Posterior cingulate gyrus (tissue), 11 donors: ENCODE measurements around the gene KCNQ1OT1.
"Not testable (repeated sequence)": the region's sequence is repeated elsewhere in the genome, so short reads cannot be mapped to it uniquely, and the experiment has no call there.

ENCODE experiments used
- DNase-seq, 10 donors: peaks; one replicate each; pipeline versions ENCODE4 v3.0.0 to v3.0.0-alpha.2; 2020 to 2021; ENCODE audit warnings: mixed read lengths in 3 of 10
- intact Hi-C: fragments of 100-400 bp; cut with DNase I; formaldehyde crosslinking; loops from one replicate; pipeline ENCODE4 v1.15.1; 2023

The KCNQ1OT1 gene

DNA sequence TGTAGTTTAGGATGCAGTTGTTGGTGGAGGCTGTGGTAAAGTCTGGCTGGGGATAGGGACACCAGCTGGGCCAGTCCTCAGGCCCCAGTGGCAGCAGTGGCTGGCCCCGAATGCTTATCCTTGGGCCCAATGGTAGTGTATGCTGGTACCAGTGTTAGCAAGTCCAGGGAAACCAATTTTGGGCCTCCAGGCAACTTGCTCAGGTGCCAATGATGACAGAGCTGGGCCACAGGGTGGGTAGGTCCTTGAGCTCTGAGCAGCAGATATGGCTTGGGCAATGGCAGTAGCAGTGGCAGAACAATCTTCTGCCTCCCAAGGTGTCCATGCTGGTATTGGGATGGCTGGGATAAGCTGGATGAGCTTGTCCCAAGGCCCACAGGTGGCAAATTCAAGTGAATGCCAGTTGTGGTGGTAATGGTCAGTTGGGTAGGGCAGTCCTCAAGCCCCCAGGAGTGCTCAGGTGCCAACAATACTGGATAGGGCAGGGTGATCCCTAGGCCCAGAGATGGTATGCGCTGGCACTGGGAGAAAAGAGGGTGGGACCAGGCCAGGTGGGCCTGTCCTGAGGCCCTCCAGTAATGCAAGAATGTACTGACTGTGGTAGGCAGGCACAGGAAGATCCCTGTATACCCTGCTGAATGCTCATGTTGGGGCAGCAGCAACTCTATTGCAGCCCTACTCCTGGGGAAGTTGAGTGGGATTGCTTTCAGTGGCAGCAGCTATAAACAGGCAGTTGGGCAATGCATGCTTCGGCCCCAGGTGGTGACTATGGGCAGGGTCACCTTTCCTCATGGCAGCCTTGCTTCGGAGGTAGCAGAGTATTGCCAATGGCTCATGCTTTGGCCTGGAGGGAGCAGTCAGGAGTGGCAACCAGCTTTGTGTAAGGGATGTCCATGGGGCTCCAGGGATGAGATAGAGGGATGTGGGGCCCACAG lies 54.7 kb downstream of the KCNQ1OT1 start:
- intact Hi-C loops, result no loop called here

DNA sequence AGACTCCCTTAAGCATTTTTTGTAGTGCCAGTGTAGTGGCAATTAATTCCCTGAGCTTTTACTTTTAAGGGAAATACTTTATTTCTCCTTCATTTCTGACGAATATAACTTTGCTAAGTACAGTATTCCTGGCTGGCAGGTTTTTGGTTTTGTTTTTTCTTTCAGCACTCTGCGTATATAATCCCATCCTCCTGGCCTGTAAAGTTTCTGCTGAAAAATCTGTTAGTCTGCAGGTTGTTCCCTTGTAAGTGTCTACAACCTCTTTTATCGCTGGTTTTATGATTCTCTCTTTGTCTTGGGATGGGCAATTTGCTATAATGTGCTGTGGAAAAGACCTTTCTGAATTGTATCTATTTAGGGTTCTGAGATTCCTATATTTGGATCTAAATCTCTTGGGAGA lies 56.0 kb downstream of the KCNQ1OT1 start:
- intact Hi-C loops, result no loop called here
- DNase-seq, result no peak

More for the DNA sequence above, 54.7 kb downstream of the KCNQ1OT1 start:
- DNase-seq, result no peak

DNA sequence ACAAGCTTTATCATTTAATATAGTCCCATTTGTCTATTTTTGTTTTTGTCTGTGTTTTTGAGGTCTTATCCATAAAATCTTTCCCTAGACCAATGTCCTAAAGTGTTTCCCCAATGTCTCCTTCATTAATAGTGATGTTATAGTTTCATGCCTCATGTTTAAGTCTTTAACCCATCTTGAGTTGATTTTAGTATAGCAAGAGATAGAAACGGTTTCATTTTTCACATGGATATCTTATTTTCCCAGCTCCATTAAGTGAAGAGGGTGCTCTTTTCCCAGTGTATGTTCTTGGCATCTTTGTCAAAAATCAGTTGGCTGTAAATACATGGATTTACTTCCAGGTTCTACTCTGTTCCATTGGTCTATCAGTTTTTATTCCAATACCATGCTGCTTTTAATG lies 58.2 kb downstream of the KCNQ1OT1 start:
- DNase-seq, result no peak
- intact Hi-C loops, result no loop called here

DNA sequence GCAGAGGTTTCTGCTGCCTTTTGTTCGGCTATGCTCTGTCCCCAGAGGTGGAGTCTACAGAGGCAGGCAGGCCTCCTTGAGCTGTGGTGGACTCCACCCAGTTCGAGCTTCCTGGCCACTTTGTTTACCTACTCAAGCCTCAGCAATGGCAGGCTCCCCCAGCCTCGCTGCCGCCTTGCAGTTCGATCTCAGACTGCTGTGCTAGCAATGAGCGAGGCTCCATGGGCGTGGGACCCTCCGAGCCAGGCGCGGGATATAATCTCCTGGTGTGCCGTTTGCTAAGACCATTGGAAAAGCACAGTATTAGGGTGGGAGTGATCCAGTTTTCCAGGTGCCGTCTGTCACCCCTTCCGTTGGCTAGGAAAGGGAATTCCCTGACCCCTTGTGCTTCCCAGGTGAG lies 60.0 kb downstream of the KCNQ1OT1 start:
- intact Hi-C loops, result not testable (repeated sequence)

DNA sequence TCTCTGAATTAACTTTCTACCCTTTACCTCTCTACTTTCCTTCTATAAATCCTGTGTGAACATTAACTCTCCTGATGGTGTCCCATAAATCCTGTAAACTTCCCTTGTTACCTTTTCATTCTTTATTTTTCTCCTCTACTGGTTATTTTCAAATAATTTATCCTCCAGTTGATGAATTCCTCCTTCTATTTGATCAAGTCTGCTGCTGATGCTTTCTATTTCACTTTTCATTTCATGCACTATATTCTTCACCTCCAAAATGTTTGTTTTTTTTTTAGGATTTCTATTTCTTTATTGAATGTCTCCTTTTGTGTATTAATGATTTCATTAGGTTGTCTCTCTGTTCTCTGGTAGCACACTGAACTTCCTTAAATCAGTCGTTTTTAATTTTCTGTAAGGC lies 68.6 kb downstream of the KCNQ1OT1 start:
- intact Hi-C loops, result no loop called here

More for the DNA sequence above, 60.0 kb downstream of the KCNQ1OT1 start:
- DNase-seq, result peak in 1 of 10 donors; percentile 51

DNA sequence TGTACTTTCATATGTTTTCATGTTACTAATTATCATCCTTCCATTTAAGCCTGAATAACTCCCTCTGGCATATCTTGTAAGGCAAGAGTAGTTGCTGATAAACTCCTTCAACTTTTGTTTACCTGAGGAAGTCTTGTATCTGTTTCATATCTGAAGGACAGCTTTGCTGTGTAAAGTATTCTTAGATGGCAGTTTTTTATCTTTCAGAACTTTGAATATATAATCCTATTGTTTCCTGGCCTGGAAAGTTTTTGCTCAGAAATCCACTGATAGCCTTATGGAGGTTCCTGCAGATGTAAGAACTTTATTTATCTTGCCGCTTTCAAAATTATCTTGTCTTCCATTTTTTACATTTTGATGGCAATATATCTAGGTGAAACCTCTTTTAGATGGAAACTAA lies 69.1 kb downstream of the KCNQ1OT1 start:
- no peak for DNase-seq
- intact Hi-C loops, result no loop called here

More for the DNA sequence above, 68.6 kb downstream of the KCNQ1OT1 start:
- DNase-seq, result no peak

DNA sequence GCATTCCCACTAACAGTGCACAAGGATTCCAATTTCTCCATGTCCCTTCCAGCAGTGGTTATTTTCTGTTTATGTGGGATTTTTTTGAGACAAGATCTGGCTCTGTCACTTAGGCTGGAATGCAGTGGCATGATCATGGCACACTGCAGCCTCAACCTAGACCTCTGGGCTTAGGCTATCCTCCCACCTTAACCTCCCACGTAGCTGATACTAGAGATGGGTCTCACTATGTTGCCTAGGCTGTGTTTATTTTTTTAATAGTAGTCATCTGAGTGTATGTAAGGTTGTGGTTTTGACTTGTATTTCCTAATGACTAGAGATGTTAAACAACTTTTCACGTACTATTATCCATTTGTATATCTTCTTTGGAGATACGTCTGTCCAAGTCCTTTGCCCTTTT lies 74.6 kb downstream of the KCNQ1OT1 start:
- DNase-seq, result no peak

DNA sequence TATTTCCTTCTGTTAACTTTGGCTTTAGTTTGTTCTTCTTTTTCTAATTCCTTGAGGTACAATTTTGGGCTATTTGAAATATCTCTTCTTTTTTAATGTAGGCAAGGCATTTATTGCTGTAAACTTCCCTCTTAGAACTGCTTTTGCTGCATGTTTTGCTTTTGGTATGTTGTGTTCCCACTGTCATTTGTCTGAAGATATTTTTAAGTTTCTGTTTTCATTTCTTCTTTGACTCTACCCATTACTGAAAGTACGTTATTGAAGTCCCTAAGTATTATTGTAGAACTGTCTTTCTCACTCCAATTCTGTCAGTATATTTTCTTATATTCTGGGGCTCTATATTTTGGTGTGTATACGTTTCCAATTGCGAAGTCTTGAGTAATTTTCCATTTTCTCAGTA lies 77.9 kb downstream of the KCNQ1OT1 start:
- no peak for DNase-seq
- intact Hi-C loops, result no loop called here

More for the DNA sequence above, 74.6 kb downstream of the KCNQ1OT1 start:
- intact Hi-C loops, result no loop called here

DNA sequence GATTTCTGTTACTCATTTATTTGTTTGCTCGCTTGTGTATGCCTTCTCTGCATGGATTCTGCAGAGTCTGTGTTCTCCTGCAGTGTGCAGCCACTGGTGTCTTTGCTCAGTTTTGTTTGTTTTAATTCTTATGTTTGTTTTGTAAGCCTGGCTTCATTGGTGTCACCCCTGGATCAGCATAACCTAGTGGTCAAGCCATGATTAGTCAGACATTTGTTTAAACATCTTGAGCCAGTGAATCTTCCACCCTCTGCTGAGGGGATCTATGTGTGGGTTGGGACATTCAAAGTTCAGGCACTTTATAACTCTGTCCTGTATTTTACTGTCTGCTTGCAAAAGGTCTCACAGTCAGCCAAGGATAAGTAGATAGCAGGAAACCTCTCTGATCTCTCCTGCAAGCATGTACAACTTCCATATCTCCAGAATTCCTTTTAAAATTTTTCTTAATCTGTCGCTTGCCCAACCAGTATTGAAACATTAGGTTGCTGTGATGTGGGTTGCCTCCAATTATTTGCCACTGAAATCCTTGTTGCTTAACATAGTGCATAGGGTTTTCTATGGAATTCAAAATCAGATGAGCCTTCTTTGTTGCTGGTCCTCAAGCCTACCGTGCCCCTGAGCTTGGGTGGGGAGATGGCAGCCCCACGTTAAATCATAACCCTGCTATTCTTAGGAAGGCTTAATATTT lies 86.8 kb downstream of the KCNQ1OT1 start:
- no peak for DNase-seq
- intact Hi-C loops, result no loop called here

DNA sequence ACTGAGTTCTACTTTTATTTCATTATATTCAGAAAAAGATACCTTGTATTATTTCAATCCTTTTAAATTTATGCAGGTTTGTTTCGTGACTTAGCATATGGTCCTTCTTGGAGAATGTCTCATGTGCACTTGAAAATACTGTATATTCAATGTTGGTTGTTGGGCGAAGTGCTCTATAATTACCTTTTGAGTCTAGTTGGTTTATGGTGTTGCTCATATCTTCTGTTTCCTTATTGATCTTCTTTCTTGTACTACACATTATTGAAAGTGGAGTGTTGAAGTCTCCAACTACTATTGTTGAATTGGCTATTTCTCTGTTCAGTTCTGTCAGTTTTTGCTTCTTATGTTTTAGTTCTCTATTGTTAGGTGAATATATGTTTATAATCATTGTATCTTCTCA lies 90.4 kb downstream of the KCNQ1OT1 start:
- intact Hi-C loops, result no loop called here
- DNase-seq, result no peak

DNA sequence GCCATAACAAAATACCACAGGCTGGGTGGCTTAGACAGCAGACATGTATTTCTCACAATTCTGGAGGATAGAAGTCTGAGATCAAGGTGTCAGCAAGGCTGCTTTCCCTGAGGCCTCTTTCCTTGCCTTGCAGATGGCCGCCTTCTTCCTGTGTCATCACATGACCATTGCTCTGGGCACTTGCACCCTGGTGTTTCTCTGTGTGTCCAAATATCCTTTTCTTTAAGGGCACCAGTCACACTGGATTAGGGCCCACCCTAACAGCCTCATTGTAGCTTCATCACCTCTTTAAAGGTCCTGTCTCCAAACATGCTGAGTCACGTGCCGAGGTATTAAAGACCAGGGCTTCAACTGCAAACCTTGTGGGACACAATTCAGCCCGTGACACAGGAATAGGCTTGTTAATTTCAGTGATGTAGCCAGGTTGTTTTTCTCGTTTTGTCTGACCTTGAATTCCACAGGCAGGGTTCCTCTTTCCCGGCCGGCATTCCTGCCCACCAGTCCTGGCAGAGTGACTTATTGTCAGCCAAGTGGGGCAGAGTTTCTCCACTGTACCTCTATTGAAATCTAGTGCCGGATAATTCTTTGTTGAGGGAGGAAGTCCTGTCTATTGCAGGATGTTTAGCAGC lies 100.1 kb downstream of the KCNQ1OT1 start:
- DNase-seq, result peak in 1 of 10 donors; percentile 68
- intact Hi-C loops, result no loop called here

DNA sequence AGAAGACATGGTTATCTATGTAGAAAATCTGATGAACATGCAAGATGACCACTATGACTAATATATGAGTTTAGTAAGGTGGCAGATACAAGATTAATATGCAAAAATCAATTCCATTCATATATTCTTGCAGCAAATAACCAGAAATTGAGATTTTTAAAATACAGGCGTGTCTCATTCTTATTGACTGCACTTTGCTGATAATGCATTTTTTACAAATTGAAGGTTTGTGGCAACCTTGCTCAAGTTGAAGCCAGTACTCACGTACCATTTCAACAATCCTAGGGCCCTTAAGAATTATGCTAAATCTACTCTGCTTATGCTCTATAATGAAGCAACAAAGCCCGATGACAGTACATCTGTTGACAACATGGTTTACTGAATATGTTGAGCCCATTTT lies 104.6 kb downstream of the KCNQ1OT1 start:
- intact Hi-C loops, result no loop called here
- DNase-seq, result no peak

DNA sequence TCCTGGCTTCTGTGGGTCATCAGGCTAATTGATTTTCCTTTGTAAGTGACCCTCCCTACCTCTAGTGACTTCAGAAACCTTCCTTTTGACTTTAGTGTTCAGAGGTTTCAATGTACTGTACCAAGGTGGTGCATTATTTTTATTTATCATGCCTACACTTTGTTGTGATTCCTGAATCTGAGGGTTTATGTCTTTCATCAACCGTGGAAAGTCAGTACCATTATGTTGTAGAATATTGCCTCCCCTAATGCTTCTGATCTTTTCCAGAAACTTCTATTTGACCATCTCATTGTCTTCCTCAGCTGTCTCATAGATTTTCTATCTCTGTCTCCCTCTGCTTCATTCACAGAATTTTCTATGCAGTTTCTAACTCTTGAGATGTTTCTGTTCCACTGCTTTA lies 105.5 kb downstream of the KCNQ1OT1 start:
- no peak for DNase-seq
- intact Hi-C loops, result no loop called here

DNA sequence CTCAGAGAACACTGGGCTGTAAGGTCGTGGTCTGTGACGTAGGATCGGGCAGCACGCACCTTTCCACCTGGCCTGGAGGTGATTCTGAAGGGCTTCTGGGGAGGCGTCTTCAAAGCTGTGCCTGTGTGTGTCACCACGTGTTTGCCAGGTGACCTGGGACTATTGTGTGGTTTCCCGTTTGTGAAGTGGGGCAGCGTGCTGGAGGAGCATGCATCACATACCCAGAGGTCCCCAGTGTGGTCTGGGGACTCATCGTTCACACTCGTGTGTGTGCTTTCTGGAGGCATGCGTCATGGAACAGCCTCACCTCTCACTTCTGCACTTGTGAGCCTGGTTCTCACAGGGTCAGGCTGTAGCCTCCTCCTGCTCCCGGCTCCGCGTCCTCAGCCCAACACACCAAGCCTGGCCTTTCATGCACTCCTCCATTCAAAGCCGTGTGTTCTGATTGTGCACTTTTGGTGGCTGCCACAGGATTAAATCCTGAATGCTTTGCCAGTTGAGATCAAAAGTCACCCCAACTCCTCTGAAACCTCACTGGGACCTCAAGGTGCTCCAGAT lies 106.3 kb downstream of the KCNQ1OT1 start:
- intact Hi-C loops, result no loop called here
- DNase-seq, result peak in 4 of 10 donors; percentile 2 to 63 (median 48)

DNA sequence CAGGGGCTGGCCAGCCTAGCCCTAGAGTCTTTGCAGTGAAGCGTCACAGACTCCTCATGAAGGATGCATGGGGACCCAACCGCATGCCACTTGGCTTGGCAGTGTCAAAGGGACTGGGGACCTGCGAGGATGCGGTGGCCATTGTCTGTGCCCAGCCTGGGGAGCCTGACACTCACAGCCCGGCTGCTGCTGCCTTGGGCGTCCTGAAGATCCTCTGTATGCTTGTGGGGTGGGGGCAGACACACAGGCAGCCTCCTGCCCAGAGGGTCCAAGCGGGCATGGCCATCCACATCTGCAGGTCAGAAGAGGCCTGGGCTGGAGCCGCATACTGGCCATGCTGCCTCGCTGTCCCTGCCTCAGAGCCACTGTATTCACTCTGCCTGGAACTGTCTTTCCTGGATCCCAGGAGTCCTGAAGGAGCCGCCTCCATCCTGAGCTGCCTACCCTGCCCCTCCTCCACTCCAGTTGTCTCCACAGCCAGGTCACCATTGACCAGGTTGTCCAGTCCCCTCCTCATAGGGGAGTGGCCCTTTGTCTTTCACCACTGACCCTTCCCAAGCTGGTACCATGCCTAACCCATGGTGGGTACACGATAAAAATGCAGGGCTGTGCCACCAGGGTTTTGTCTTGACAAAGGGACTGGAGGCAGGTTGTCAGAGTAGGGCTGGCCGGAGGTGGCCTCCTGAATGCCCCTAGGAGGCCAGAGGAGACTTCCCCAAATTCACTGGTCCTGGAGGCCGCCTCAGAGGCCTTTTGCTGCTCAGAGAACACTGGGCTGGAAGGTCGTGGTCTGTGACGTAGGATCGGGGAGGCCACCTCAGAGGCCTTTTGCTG lies 107.0 kb downstream of the KCNQ1OT1 start:
- intact Hi-C loops, result no loop called here
- peak in 7 of 10 donors; percentile 0 to 78 (median 17) for DNase-seq

DNA sequence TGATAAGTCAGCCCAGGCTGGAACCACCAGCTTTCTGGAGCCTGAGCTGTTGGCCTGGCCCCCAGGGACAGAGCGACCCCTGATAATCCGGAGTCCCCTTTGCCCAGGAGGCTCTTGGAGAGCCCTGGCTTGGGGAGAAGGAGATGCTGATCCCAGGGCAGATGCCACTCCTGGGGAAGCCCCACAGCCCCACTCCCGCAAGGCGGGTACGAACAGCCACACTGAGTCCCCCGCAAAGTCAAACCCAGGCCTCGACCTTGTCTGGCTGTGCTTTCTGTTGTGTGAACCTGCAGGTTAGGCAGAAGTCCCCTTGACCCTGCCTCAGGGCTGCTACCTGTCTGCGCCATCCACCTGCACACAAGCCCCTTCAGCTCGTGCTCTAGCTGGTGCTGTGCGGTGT lies 108.0 kb downstream of the KCNQ1OT1 start:
- DNase-seq, result peak in 6 of 10 donors; percentile 2 to 84 (median 8)
- intact Hi-C loops, result no loop called here

DNA sequence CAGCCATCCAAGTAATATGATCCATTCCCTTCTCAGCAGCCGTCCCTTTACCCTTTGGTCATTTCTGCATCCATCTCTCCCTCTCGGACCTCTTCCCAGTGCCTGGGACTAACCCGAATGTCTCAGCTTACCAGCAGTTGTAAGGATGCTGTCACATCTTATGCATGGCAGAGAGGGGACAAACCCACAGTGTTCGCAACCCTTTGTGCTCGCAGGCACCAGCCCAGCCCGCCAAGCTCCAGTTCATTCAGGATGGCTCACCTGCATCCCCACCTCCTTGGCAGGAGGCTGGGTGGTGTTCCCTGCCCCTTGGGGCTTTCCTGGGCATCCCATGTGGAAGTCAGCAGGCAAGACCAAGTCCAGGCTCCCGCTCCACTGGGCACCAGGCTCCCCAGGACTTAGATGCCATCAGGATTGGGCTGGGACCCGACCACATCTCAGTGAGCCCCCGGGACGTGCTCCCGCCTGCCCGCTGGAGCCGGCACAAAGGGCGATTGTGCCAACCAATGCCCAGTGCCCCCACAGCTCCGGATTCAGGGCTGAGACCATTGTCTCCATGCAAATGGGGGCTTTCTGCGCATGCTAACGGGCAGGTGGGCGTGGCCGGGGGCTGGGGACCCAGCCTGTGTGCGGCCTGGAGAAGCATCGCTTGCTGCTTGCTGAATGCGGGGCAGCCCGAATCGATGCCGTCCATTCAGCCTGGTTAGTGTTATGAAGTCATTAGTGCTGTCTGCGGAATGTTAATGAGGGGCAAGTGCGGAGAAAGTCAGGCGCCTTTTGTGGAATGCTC lies 108.6 kb downstream of the KCNQ1OT1 start:
- DNase-seq, result peak; percentile 64 to 97 (median 86)
- intact Hi-C loops, result no loop called here

DNA sequence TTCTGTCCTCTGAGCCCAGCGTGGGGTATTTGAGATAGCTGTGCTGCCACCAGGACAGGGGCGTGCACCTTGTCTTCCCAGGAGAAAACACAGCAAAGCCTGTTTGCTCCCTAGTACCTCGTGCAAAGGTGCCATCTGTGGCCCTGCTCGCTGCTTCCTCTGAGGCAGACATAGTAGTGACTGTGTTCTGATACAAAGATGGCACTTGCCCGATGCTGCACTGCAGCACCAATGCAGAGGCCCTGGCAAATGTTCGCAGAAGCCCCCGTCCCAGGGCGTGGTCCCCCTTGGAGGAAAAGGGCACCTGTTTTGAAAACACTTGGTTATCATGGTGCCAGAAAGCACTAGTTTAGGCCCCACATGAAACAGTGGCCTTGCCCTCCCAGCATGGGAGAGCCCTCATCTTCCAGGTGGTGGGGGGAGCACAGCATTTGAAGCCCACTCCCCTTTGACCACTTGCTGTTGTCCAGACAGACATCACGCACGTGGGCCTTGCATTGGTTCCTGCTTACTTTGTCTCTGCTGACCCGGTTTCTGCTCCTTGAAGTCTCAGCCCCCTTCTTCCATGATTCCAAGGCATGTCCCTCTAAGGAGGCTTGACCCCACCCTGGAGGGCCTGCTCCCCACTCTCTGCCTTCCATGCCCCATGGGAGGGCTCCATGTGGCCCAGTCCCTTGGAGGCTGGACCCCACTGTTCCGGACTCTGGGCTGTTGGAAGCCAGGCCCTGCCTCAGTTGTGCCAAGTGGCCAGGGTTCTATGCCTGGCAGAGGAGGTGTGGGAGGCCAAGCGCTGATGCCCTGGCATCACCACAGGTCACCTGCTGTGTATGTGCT lies 109.4 kb downstream of the KCNQ1OT1 start:
- DNase-seq, result peak in 8 of 10 donors; percentile 1 to 80 (median 10)
- intact Hi-C loops, result no loop called here
